ENCODE results near the gene GTSF1L. TPM values are rescaled to one million over a fixed set of nuclear protein-coding genes. Genes with fewer than 3 reads are reported as not detected.
A peak's percentile ranks its signal among the peaks of the same experiment; 100 is the strongest.

The GTSF1L gene
- total and polyA plus RNA-seq, 9 of the 15 experiments (the other 6 are each of a cell fraction or from before 2014, with no cell fraction given), result not detected

DNA sequence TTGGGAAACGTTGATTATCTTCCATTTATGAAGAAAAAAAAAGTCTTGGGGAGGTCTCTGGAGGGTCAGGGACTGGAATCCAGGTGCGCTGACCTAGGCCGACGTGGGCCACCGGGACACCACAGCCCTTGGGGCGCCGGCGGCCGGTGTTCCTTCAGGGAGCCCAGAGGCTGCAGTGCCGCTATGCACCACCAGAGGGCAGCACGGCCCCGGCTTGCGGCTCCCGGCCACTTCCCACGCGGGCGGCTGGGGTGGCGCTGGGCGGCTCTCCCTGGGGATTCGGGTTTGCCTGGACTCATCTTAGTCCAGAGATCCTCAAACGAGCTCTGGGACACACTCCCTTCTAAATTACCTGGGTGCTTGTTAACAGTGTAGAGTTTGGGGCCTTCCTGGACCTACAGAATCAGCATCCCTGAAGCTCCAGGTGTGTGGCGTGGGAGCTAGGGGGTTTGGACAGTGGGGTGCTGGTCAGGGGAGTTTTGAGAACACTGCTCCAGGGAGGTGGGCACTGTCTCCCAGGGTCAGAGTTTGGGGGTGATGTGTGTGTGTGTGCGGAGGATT lies 23.0 kb upstream of the GTSF1L start (continued):
- TF ChIP-seq NFYB (IDR thresholded peaks at IDR 0.05; ENCODE audit: extremely low read depth, insufficient read length), result no peak
- TF ChIP-seq ZNF175 (CRISPR knock-in tag; IDR thresholded peaks at IDR 0.05; ENCODE audit: low read depth), result no peak
- no peak for TF ChIP-seq SOX6 (IDR thresholded peaks at IDR 0.05)
- TF ChIP-seq ZNF324 (CRISPR knock-in tag; IDR thresholded peaks at IDR 0.05), result no peak
- TF ChIP-seq, protein P1, sequence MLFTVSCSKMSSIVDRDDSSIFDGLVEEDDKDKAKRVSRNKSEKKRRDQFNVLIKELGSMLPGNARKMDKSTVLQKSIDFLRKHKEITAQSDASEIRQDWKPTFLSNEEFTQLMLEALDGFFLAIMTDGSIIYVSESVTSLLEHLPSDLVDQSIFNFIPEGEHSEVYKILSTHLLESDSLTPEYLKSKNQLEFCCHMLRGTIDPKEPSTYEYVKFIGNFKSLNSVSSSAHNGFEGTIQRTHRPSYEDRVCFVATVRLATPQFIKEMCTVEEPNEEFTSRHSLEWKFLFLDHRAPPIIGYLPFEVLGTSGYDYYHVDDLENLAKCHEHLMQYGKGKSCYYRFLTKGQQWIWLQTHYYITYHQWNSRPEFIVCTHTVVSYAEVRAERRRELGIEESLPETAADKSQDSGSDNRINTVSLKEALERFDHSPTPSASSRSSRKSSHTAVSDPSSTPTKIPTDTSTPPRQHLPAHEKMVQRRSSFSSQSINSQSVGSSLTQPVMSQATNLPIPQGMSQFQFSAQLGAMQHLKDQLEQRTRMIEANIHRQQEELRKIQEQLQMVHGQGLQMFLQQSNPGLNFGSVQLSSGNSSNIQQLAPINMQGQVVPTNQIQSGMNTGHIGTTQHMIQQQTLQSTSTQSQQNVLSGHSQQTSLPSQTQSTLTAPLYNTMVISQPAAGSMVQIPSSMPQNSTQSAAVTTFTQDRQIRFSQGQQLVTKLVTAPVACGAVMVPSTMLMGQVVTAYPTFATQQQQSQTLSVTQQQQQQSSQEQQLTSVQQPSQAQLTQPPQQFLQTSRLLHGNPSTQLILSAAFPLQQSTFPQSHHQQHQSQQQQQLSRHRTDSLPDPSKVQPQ (CRISPR knock-in tag; IDR thresholded peaks at IDR 0.05; ENCODE audit: borderline replicate concordance), result no peak
- no peak for TF ChIP-seq MAFK (IDR thresholded peaks at IDR 0.05; ENCODE audit: low read length)
- TF ChIP-seq, protein P2, sequence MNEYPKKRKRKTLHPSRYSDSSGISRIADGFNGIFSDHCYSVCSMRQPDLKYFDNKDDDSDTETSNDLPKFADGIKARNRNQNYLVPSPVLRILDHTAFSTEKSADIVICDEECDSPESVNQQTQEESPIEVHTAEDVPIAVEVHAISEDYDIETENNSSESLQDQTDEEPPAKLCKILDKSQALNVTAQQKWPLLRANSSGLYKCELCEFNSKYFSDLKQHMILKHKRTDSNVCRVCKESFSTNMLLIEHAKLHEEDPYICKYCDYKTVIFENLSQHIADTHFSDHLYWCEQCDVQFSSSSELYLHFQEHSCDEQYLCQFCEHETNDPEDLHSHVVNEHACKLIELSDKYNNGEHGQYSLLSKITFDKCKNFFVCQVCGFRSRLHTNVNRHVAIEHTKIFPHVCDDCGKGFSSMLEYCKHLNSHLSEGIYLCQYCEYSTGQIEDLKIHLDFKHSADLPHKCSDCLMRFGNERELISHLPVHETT (CRISPR knock-in tag; conservative IDR thresholded peaks at IDR 0.05 in 1 of 2, IDR thresholded peaks at IDR 0.05 in 1 of 2), result no peak
- peak; percentile 35; the same call in 1 of the 2 replicates for TF ChIP-seq EGR1 (conservative IDR thresholded peaks at IDR 0.05)
- peak; percentile 89; the same call in 1 of the 2 replicates for TF ChIP-seq STAG1 (CRISPR knock-in tag; IDR thresholded peaks at IDR 0.05; ENCODE audit: borderline replicate concordance)
- TF ChIP-seq SMC3 (conservative IDR thresholded peaks at IDR 0.05; ENCODE audit: insufficient read depth, low read depth, low read length), result peak; percentile 87
- TF ChIP-seq MEF2A (IDR thresholded peaks at IDR 0.05; ENCODE audit: control insufficient read depth, low read depth, low read length), result no peak
- TF ChIP-seq ILF3 (IDR thresholded peaks at IDR 0.05; ENCODE audit: borderline replicate concordance), result no peak
- TF ChIP-seq, protein P3, sequence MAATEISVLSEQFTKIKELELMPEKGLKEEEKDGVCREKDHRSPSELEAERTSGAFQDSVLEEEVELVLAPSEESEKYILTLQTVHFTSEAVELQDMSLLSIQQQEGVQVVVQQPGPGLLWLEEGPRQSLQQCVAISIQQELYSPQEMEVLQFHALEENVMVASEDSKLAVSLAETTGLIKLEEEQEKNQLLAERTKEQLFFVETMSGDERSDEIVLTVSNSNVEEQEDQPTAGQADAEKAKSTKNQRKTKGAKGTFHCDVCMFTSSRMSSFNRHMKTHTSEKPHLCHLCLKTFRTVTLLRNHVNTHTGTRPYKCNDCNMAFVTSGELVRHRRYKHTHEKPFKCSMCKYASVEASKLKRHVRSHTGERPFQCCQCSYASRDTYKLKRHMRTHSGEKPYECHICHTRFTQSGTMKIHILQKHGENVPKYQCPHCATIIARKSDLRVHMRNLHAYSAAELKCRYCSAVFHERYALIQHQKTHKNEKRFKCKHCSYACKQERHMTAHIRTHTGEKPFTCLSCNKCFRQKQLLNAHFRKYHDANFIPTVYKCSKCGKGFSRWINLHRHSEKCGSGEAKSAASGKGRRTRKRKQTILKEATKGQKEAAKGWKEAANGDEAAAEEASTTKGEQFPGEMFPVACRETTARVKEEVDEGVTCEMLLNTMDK (IDR thresholded peaks at IDR 0.05; ENCODE audit: borderline replicate concordance, insufficient read depth, low read depth, low read length, poor library complexity, severe bottlenecking), result peak; percentile 57
- no peak for TF ChIP-seq ZNF830 (CRISPR knock-in tag; IDR thresholded peaks at IDR 0.05)
- TF ChIP-seq ZNF644 (tag; IDR thresholded peaks at IDR 0.05; ENCODE audit: low read depth), result no peak
- TF ChIP-seq NONO (IDR thresholded peaks at IDR 0.05; ENCODE audit: low read depth in 2 of 2, low read length in 1 of 2), result no peak
- TF ChIP-seq, protein P4, sequence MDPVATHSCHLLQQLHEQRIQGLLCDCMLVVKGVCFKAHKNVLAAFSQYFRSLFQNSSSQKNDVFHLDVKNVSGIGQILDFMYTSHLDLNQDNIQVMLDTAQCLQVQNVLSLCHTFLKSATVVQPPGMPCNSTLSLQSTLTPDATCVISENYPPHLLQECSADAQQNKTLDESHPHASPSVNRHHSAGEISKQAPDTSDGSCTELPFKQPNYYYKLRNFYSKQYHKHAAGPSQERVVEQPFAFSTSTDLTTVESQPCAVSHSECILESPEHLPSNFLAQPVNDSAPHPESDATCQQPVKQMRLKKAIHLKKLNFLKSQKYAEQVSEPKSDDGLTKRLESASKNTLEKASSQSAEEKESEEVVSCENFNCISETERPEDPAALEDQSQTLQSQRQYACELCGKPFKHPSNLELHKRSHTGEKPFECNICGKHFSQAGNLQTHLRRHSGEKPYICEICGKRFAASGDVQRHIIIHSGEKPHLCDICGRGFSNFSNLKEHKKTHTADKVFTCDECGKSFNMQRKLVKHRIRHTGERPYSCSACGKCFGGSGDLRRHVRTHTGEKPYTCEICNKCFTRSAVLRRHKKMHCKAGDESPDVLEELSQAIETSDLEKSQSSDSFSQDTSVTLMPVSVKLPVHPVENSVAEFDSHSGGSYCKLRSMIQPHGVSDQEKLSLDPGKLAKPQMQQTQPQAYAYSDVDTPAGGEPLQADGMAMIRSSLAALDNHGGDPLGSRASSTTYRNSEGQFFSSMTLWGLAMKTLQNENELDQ (CRISPR knock-in tag; IDR thresholded peaks at IDR 0.05; ENCODE audit: borderline replicate concordance), result no peak
